HG02571 (cell line): Measurements from ENCODE around the gene UBP1.
"Not testable (repeated sequence)": the region's sequence is repeated elsewhere in the genome, so short reads cannot be mapped to it uniquely, and the experiment has no call there.

ENCODE experiments used
- ATAC-seq: cut with Tn5 transposase; IDR thresholded peaks from one replicate; pipeline ENCODE4 v1.9.1; 2021; ENCODE audit warnings: mild to moderate bottlenecking, moderate library complexity; ENCODE audit not compliant: unreplicated experiment

The UBP1 gene

GRCh38 chr3:33440328-33441224, at the start of gene UBP1:
TSS of gene UBP1 (minus strand) at chr3:33440405. CDS start at chr3:33439848, 557 bp downstream.
- peak; percentile 83 for ATAC-seq

- no peak for ATAC-seq
These were observed 48.5 kb upstream of the UBP1 start for GRCh38 chr3:33488683-33489082.

GRCh38 chr3:33488246-33488645, 48.0 kb upstream of the UBP1 start:
- no peak for ATAC-seq

GRCh38 chr3:33482111-33482521, 41.9 kb upstream of the UBP1 start:
- ATAC-seq: no peak

GRCh38 chr3:33474896-33475295, 34.7 kb upstream of the UBP1 start:
- no peak for ATAC-seq

- ATAC-seq: no peak
These were observed 33.6 kb upstream of the UBP1 start for GRCh38 chr3:33473813-33474212.

- no peak for ATAC-seq
These were observed 27.6 kb upstream of the UBP1 start for GRCh38 chr3:33467786-33468185.

GRCh38 chr3:33461097-33461496, 20.9 kb upstream of the UBP1 start:
- no peak for ATAC-seq

GRCh38 chr3:33459577-33459976, 19.4 kb upstream of the UBP1 start:
- not testable (repeated sequence) for ATAC-seq

GRCh38 chr3:33458446-33458845, 18.2 kb upstream of the UBP1 start:
- no peak for ATAC-seq

- no peak for ATAC-seq
These were observed 16.6 kb upstream of the UBP1 start for GRCh38 chr3:33456756-33457155.

- ATAC-seq: no peak
These were observed 13.1 kb upstream of the UBP1 start for GRCh38 chr3:33453331-33453761.

- not testable (repeated sequence) for ATAC-seq
These were observed 11.8 kb upstream of the UBP1 start for GRCh38 chr3:33451994-33452393.

GRCh38 chr3:33447958-33448357, 7.8 kb upstream of the UBP1 start:
- no peak for ATAC-seq

- ATAC-seq: not testable (repeated sequence)
These were observed 7.0 kb upstream of the UBP1 start for GRCh38 chr3:33447256-33447625.

GRCh38 chr3:33442190-33442589, 2.0 kb upstream of the UBP1 start:
- ATAC-seq: no peak

- peak; percentile 0 for ATAC-seq
These were observed 1.2 kb upstream of the UBP1 start for GRCh38 chr3:33441225-33441976.

- ATAC-seq: peak; percentile 16
These were observed 468 bp downstream of the UBP1 start for GRCh38 chr3:33439546-33440327.

- ATAC-seq: no peak
These were observed 1.2 kb downstream of the UBP1 start for GRCh38 chr3:33438881-33439545.

- ATAC-seq: no peak
These were observed 1.9 kb downstream of the UBP1 start for GRCh38 chr3:33438284-33438668.
